A673 (cell line): Measurements from ENCODE around the gene CTNNBL1.

Experiments
- CTCF ChIP-seq: fragments of 300-800, 200-600 bp; sonication (generic); conservative IDR thresholded peaks from 2 replicates; pipeline ENCODE4 v1.5.1; 2017; ENCODE audit warnings: low read depth, mild to moderate bottlenecking, antibody characterized with exemption, low read length, moderate library complexity, mixed read lengths
- EZH2 ChIP-seq: fragments of 200-600 bp; sonication (generic); IDR thresholded peaks from 2 replicates; pipeline ENCODE4 v1.6.1; 2017; ENCODE audit warnings: borderline replicate concordance, low read depth, mild to moderate bottlenecking, mixed read lengths, antibody characterized with exemption, low read length; ENCODE audit not compliant: poor library complexity, severe bottlenecking

- TF ChIP-seq CTCF = peak; percentile 60
- TF ChIP-seq EZH2 = no peak
These were observed 209.6 kb downstream of the CTNNBL1 start for GRCh38 chr20:37903317-37904007.
